C4-2B (cell line): ENCODE data around the gene ZNF302.

ENCODE experiments used
- CTCF ChIP-seq: fragments of 450-650 bp; conservative IDR thresholded peaks from 2 replicates; pipeline ENCODE4 v1.5.1; 2017; ENCODE audit warnings: mild to moderate bottlenecking
- ZFX ChIP-seq: fragments of 450-650 bp; IDR thresholded peaks from 2 replicates; pipeline ENCODE4 v1.6.1; 2017

DNA sequence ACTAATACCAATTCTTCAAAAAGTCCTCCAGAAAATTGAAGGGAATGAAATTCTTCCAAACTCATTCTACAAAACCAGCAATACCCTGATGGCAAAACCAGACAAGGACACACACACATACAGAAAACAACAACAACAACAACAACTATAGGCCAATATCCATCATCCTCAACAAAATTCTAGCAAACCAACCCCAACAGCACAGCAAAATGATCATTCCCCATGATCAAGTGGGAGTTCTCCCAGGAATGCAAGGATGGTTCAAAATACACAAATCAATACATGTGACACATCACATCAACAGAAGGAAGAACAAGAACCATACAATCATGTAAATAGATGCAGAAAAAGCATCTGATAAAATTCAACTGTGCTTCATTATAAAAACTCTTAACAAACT is 37.9 kb downstream of the ZNF302 start:
- no peak for TF ChIP-seq CTCF
- no peak for TF ChIP-seq ZFX
